ENCODE measurements around the gene PTGES3L. TPM values are rescaled to one million over a fixed set of nuclear protein-coding genes. Genes with fewer than 3 reads are reported as not detected.
"Not testable (repeated sequence)": the region's sequence is repeated elsewhere in the genome, so short reads cannot be mapped to it uniquely, and the experiment has no call there.

The PTGES3L gene
- polyA plus RNA-seq, 6 donors from 2014 or later, result 0.33 to 0.47 (median 0.45) TPM; not detected in 3

DNA sequence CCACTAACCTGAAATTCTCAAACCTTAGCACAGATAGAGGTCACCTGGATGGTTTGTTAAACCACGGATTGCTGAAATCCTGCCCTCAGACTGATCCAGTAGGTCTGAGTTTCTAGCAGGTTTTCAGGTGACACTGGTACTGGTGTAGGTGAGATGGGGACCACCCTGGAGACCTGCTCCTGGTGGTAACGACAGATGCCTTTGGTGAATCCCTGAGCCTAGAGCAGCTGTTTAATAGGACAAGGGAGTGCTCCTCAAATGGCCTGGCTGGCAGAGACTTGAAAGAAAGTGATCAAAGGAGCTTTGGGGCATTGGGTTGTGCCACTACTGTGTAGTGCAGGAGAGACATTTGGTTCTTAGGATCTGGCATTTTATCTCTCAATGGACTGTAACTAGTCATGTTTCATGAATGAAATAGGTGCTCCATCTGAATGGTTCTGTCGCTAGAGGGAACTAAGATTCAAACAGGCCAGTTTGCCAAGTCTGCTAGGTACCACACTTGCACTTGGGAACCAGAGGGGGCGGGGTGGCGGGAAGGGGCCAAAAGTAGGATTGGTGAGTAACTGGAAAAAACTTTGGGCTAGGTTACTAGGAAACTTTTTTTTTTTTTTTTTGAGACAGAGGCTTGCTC, 23.8 kb upstream of the PTGES3L start:
- peak overlapping the region in 1 of 8 donors; percentile 29 for H3K4me3 Mint-ChIP-seq
- peaks cover 17 to 40% (median 20%) of the 10 kb centered on the region in 3 donors for H3K4me1 Mint-ChIP-seq
- peak overlapping the region in 3 of 6 donors; percentile 38 to 89 (median 56) for H3K27ac Mint-ChIP-seq
- no peaks in the 10 kb centered on the region for H3K36me3 Mint-ChIP-seq
- ATAC-seq (ENCODE audit: low read depth in 2 of 2), result no peak
- no peaks in the 10 kb centered on the region for H3K27me3 Mint-ChIP-seq
- peaks cover 0 to under 1% (median 0%) of the 10 kb centered on the region in 7 donors for H3K9me3 Mint-ChIP-seq
- DNase-seq, result no peak

GRCh38 chr17:43000894-43001293, 21.0 kb upstream of the PTGES3L start:
- H3K9me3 Mint-ChIP-seq; DNase-seq; H3K36me3 Mint-ChIP-seq; ATAC-seq (ENCODE audit: low read depth in 2 of 2); H3K27me3 Mint-ChIP-seq: not testable (repeated sequence)
- Mint-ChIP-seq H3K4me3 (peak overlapping the region in 1 of 8 donors; percentile 36), H3K27ac (peak overlapping the region in 3 of 6 donors; percentile 41 to 66 (median 61)), H3K4me1 (peaks cover 19 to 36% (median 25%) of the 10 kb centered on the region in 3 donors)

DNA sequence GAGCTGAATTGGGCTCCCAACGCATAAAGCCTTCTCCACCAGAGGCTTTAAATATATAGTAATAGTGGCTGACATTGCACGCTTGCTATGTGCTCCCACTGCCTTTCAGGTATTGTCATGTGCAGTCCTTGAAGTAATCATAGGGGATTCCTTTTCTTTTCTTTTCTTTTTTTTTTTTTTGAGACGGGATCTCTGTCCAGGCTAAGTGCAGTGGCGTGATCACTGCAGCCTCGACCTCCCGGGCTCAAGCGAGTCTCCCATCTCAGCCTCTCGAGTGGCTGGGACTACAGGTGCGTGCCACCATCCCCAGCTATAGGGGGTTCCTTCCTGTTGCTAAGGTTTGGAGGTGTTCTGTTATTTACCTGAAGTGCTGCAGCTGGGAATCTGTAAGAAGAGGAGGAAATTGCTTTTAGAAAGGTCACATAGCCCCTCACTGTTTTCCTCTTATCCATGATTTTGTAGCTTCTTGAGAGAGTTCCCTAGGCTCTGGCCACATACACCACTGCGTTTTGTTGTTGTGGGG, 19.2 kb upstream of the PTGES3L start:
- H3K4me1 Mint-ChIP-seq, result peaks cover 29 to 43% (median 37%) of the 10 kb centered on the region in 3 donors
- ATAC-seq (ENCODE audit: low read depth in 2 of 2) (no peak), DNase-seq (no peak)
- no peaks in the 10 kb centered on the region for H3K27me3 Mint-ChIP-seq
- H3K27ac Mint-ChIP-seq, result peak overlapping the region; percentile 96 to 98 (median 98)
- H3K36me3 Mint-ChIP-seq, result no peaks in the 10 kb centered on the region
- peak overlapping the region; percentile 89 to 98 (median 92) for H3K4me3 Mint-ChIP-seq
- H3K9me3 Mint-ChIP-seq, result peaks cover 0 to 1% (median 0%) of the 10 kb centered on the region in 7 donors

DNA sequence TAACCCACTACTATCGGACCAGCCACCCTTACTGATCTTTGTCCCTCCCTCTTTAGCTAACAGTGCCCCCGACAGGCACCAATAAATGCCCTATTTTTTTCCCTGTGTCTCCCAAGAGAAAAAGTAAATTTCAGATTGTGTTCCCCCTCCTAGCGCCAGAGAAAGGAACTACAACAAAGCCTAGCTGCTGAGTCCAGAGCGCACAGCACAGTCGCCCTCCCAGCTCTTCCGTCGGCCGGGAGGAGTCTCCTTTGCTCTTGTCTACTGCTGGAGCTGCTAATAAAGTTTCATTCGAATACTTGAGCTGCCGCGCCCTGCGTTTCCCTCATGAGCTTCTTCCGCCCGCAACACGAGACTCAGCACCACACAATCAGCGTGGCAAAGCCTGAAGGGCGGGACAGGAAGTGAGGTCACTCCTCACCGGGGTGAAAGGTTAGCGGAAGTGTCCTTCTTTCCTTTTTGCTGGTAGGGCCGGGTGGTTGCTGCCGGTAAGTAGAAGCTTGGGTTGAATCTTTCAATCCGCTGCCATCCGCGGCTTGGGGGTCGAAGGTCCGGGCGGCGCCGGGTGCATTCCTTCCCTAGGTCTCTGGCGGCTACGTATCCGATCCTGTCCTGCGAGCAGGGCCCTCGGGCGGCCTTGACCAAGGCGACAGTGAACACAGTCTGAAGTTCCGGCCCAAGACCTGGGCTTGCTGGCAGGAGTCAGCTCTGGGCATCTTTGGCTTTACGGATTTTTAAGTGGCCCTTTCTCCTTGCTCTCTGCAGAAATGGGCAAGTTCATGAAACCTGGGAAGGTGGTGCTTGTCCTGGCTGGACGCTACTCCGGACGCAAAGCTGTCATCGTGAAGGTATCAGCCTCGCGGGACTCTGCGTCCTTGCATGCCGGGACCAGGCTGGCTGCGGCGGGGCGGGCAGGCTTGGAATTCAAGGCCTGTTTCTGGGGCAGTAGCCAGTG, 18.4 kb upstream of the PTGES3L start, which contains the start of gene RPL27:
TSS of gene RPL27 (plus strand) at position 436 of the 955 bp plus-strand sequence. CDS start at position 768, 332 bp downstream.
- Mint-ChIP-seq H3K4me3 (peak within 1 kb of the TSS; percentile 89 to 98 (median 92)), H3K27ac (peak within 1 kb of the TSS; percentile 96 to 98 (median 98)), H3K27me3 (no peaks in the 10 kb centered on the region), H3K9me3 (peaks cover 0 to 1% (median 0%) of the 10 kb centered on the region in 7 donors), H3K4me1 (peaks cover 29 to 43% (median 37%) of the 10 kb centered on the region in 3 donors), H3K36me3 (no peaks in the 10 kb centered on the region)
- DNase-seq, result peak; percentile 97
- peak; percentile 92 to 93 for ATAC-seq (ENCODE audit: low read depth in 2 of 2)

GRCh38 chr17:42997390-42997983, 17.6 kb upstream of the PTGES3L start:
- peak overlapping the region; percentile 96 to 98 (median 98) for H3K27ac Mint-ChIP-seq
- DNase-seq (no peak), ATAC-seq (ENCODE audit: low read depth in 2 of 2) (no peak)
- H3K36me3 Mint-ChIP-seq, result no peaks in the 10 kb centered on the region
- no peaks in the 10 kb centered on the region for H3K27me3 Mint-ChIP-seq
- peaks cover 0 to 1% (median 0%) of the 10 kb centered on the region in 7 donors for H3K9me3 Mint-ChIP-seq
- H3K4me3 Mint-ChIP-seq, result peak overlapping the region; percentile 89 to 98 (median 92)
- H3K4me1 Mint-ChIP-seq, result peaks cover 29 to 47% (median 37%) of the 10 kb centered on the region in 3 donors

DNA sequence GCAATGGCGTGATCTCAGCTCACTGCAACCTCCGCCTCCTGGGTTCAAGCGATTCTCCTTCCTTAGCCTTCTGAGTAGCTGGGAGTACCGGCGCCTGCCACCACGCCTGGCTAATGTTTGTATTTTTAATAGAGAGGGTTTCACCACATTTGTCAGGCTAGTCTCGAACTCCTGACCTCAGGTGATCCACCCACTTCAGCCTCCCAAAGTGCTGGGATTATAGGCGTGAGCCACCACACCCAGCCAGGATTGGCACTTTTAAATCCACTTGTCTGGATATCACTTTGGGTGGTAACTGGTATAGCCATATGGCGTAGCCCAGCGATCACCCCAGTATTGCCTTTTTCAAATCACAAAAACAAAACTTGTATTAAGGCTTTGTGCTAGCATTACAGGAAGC, 14.0 kb upstream of the PTGES3L start:
- DNase-seq; ATAC-seq (ENCODE audit: low read depth in 2 of 2); H3K9me3 Mint-ChIP-seq; H3K27me3 Mint-ChIP-seq; H3K4me3 Mint-ChIP-seq: not testable (repeated sequence)
- Mint-ChIP-seq H3K27ac (peak overlapping the region in 1 of 6 donors; percentile 63), H3K4me1 (peaks cover 26 to 49% (median 42%) of the 10 kb centered on the region in 3 donors), H3K36me3 (peaks cover 0 to 12% of the 10 kb centered on the region in 2 donors)

DNA sequence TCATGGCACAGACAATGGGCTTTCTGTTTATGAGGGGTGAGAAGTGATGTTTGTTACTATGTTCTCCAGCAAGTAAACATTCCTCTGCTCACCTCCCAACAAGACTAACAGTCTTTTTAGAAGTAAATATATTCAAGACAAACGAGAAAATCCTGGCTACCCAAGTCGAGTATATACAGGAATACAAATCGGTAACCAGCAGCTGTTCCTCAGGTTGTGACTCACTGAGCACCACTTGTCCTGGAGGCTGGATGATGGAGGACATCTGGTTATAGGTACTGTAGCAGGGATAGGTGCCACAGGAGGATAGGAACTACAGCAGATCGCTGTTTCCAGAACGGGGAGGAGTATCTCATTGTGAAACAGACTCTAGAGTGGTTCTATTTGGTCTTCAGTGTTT, 13.0 kb upstream of the PTGES3L start:
- no peak for DNase-seq
- Mint-ChIP-seq H3K27me3 (no peaks in the 10 kb centered on the region), H3K4me3 (no peak overlapping the region), H3K9me3 (no peaks in the 10 kb centered on the region), H3K4me1 (peaks cover 19 to 40% (median 34%) of the 10 kb centered on the region in 3 donors), H3K36me3 (peaks cover 0 to 12% of the 10 kb centered on the region in 2 donors), H3K27ac (peak overlapping the region in 1 of 6 donors; percentile 11)
- no peak for ATAC-seq (ENCODE audit: low read depth in 2 of 2)

DNA sequence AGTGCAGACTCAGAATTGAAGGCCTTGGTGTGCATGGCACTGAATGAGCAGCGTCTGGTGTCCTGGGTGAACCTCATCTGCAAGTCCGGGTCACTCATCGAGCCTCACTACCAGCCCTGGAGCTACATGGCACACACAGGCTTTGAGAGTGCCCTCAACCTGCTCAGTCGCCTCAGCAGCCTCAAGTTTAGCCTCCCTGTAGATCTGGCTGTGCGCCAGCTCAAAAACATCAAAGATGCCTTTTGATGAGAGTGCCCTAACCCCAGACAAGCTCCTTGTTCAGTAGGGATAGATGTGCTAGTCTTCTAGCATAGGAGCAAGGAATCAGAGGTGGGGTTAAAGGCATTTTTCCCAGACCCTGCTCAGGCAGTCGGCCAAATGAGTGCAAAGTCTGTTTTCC, 11.6 kb upstream of the PTGES3L start:
- Mint-ChIP-seq H3K9me3 (no peaks in the 10 kb centered on the region), H3K4me3 (peak overlapping the region in 1 of 8 donors; percentile 5), H3K36me3 (peaks cover 0 to 12% of the 10 kb centered on the region in 2 donors), H3K4me1 (peaks cover 17 to 41% (median 28%) of the 10 kb centered on the region in 3 donors), H3K27me3 (no peaks in the 10 kb centered on the region), H3K27ac (peak overlapping the region in 2 of 6 donors; percentile 11 to 69)
- DNase-seq, result no peak
- no peak for ATAC-seq (ENCODE audit: low read depth in 2 of 2)

GRCh38 chr17:42989726-42990652, 10.1 kb upstream of the PTGES3L start:
- no peaks in the 10 kb centered on the region for H3K9me3 Mint-ChIP-seq
- H3K4me1 Mint-ChIP-seq, result peaks cover 20 to 48% (median 34%) of the 10 kb centered on the region in 3 donors
- H3K27me3 Mint-ChIP-seq, result no peaks in the 10 kb centered on the region
- H3K4me3 Mint-ChIP-seq, result peak overlapping the region in 1 of 8 donors; percentile 39
- ATAC-seq (ENCODE audit: low read depth in 2 of 2) (no peak), DNase-seq (no peak)
- H3K27ac Mint-ChIP-seq, result peak overlapping the region in 5 of 6 donors; percentile 49 to 96 (median 75)
- H3K36me3 Mint-ChIP-seq, result peaks cover 0 to 12% of the 10 kb centered on the region in 2 donors

- H3K27me3 Mint-ChIP-seq, result no peaks in the 10 kb centered on the region
- peak overlapping the region in 4 of 6 donors; percentile 6 to 54 (median 34) for H3K27ac Mint-ChIP-seq
- H3K4me1 Mint-ChIP-seq, result peaks cover 20 to 53% (median 36%) of the 10 kb centered on the region in 3 donors
- H3K9me3 Mint-ChIP-seq, result no peaks in the 10 kb centered on the region
- H3K36me3 Mint-ChIP-seq, result peaks cover 0 to 12% of the 10 kb centered on the region in 2 donors
- H3K4me3 Mint-ChIP-seq, result no peak overlapping the region
- no peak for ATAC-seq (ENCODE audit: low read depth in 2 of 2)
- no peak for DNase-seq
Observed at GRCh38 chr17:42989141-42989540, 9.3 kb upstream of the PTGES3L start.

DNA sequence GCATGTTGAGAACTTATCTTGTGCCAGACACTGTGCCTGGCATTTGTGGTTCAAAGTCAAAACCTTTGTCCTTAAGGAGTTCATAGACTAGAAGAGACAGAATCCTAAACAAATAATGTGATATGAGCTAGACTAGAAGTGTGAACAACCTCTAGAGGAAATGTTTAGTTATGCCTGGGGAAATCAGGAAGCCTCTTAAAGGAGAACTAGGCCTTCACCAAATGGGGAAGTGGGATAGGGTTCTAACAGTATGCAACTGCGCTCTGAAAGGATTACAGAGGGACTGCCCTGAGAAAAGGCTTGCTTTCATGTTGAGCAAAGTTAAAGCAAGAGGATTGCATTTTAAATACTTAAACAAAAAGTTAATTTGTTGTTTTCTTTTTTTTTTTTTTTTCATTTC, 5.3 kb upstream of the PTGES3L start:
- ATAC-seq (ENCODE audit: low read depth in 2 of 2) (peak; percentile 74 to 75), DNase-seq (peak; percentile 80)
- Mint-ChIP-seq H3K27ac (peak overlapping the region; percentile 66 to 96 (median 92)), H3K36me3 (peaks cover 0 to 4% of the 10 kb centered on the region in 2 donors), H3K4me3 (peak overlapping the region; percentile 75 to 91 (median 86)), H3K4me1 (peaks cover 36 to 74% (median 45%) of the 10 kb centered on the region in 3 donors), H3K9me3 (no peaks in the 10 kb centered on the region), H3K27me3 (no peaks in the 10 kb centered on the region)

DNA sequence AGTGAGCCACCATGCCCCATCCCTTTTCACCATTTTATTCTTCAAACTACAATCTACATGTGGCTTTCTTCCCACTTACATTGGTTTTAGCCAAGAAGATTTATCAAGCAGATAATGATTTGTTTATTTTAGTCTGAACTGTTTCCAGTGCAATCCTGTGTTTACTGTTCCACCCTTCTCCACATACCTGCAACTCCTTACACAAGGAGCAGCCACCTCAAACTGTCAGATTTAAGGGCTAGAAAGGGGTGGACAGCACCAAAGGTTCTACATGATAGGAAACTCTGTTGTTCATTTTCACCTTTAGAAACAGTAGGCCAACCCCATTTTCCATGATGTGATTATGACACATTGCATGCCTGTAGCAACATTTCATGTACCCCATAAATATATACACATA, 2.4 kb upstream of the PTGES3L start:
- no peaks in the 10 kb centered on the region for H3K36me3 Mint-ChIP-seq
- peak overlapping the region; percentile 36 to 100 (median 98) for H3K4me3 Mint-ChIP-seq
- peaks cover 40 to 78% (median 48%) of the 10 kb centered on the region in 3 donors for H3K4me1 Mint-ChIP-seq
- no peaks in the 10 kb centered on the region for H3K9me3 Mint-ChIP-seq
- H3K27me3 Mint-ChIP-seq, result no peaks in the 10 kb centered on the region
- peak overlapping the region in 5 of 6 donors; percentile 28 to 99 (median 79) for H3K27ac Mint-ChIP-seq
- DNase-seq (no peak), ATAC-seq (ENCODE audit: low read depth in 2 of 2) (no peak)

All from naive B cell (primary cell).